ENCODE data around the gene SFRP2.

DNA sequence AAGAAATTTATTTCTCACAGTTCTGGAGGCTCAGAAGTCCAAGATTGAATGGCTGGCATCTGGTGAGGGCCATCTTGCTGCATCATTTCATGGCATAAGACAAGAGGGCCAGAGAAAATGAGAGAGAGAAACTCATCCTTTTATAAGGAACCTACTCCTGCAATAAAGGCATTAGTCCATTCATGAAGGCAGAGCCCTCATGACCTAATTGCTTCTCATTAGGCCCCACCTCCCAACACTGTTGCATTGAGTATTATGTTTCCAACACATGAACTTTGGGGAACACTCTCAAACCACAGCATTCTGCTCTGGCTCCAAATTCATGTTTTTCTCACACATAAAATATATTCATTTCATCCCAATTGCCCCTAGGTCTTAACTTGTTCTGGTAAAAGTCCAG is 43.2 kb downstream of the SFRP2 start:
- TF ChIP-seq ZFP69B (tag by site-specific recombination; IDR thresholded peaks at IDR 0.05) (no peak), YY1 (tag by site-specific recombination; IDR thresholded peaks at IDR 0.05) (no peak), CTCF (tag by site-specific recombination; IDR thresholded peaks at IDR 0.05) (no peak), ZNF18 (tag by site-specific recombination; IDR thresholded peaks at IDR 0.05) (no peak), ZNF555 (tag by site-specific recombination; conservative IDR thresholded peaks at IDR 0.05) (no peak), EGR2 (tag by site-specific recombination; IDR thresholded peaks at IDR 0.05; ENCODE audit: low read depth) (no peak), ZNF133 (tag by site-specific recombination; IDR thresholded peaks at IDR 0.05) (no peak)
- TF ChIP-seq, protein P1, sequence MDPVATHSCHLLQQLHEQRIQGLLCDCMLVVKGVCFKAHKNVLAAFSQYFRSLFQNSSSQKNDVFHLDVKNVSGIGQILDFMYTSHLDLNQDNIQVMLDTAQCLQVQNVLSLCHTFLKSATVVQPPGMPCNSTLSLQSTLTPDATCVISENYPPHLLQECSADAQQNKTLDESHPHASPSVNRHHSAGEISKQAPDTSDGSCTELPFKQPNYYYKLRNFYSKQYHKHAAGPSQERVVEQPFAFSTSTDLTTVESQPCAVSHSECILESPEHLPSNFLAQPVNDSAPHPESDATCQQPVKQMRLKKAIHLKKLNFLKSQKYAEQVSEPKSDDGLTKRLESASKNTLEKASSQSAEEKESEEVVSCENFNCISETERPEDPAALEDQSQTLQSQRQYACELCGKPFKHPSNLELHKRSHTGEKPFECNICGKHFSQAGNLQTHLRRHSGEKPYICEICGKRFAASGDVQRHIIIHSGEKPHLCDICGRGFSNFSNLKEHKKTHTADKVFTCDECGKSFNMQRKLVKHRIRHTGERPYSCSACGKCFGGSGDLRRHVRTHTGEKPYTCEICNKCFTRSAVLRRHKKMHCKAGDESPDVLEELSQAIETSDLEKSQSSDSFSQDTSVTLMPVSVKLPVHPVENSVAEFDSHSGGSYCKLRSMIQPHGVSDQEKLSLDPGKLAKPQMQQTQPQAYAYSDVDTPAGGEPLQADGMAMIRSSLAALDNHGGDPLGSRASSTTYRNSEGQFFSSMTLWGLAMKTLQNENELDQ (tag by site-specific recombination; IDR thresholded peaks at IDR 0.05; ENCODE audit: low read depth), result no peak
